ENCODE measurements around the gene ST3GAL6.

Gene ST3GAL6

DNA sequence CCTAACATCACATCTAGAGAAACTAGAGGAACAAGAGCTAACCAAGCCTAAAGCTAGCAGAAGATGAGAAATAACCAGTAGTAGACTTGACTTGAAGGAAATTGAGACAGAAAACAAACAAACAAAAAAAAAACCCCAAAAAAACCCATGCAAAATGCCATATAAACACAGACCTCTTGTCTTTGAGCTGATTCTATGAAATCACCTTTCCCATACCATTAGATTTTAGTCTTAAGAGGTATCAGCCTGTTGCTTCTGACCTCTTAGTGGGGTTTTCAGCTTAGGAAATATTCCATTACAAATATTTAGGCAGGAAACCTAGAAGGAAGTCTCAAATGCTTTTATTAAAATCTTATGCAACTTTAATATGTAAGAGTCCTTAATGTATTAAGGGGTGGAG, 23.9 kb upstream of the ST3GAL6 start:
- DNase-seq (ENCODE audit: low spot score) = no peak
- TF ChIP-seq, protein P1, sequence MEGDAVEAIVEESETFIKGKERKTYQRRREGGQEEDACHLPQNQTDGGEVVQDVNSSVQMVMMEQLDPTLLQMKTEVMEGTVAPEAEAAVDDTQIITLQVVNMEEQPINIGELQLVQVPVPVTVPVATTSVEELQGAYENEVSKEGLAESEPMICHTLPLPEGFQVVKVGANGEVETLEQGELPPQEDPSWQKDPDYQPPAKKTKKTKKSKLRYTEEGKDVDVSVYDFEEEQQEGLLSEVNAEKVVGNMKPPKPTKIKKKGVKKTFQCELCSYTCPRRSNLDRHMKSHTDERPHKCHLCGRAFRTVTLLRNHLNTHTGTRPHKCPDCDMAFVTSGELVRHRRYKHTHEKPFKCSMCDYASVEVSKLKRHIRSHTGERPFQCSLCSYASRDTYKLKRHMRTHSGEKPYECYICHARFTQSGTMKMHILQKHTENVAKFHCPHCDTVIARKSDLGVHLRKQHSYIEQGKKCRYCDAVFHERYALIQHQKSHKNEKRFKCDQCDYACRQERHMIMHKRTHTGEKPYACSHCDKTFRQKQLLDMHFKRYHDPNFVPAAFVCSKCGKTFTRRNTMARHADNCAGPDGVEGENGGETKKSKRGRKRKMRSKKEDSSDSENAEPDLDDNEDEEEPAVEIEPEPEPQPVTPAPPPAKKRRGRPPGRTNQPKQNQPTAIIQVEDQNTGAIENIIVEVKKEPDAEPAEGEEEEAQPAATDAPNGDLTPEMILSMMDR (IDR thresholded peaks at IDR 0.05; ENCODE audit: extremely low read depth, missing control alignments) = no peak

DNA sequence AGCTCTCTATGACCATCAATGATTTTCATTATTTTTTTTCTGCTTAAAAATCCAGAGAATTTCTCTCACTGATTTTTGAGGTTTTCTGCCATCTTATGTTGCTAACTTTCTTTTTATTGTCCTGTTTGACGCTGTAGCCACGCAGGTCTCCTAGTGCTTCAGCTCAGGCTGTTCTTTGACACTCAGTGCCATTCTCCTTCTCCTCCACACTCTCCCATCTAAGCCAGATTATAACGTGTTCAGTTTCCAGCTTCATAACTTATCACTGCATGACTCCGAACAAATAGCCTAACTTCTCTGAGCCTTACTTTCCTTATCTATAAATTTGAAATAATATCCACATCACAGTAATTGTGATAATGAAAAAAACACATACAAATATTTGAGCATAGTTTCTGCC, 22.8 kb upstream of the ST3GAL6 start:
- TF ChIP-seq, protein P1 (IDR thresholded peaks at IDR 0.05; ENCODE audit: extremely low read depth, missing control alignments) = no peak
- DNase-seq (ENCODE audit: low spot score) = no peak

DNA sequence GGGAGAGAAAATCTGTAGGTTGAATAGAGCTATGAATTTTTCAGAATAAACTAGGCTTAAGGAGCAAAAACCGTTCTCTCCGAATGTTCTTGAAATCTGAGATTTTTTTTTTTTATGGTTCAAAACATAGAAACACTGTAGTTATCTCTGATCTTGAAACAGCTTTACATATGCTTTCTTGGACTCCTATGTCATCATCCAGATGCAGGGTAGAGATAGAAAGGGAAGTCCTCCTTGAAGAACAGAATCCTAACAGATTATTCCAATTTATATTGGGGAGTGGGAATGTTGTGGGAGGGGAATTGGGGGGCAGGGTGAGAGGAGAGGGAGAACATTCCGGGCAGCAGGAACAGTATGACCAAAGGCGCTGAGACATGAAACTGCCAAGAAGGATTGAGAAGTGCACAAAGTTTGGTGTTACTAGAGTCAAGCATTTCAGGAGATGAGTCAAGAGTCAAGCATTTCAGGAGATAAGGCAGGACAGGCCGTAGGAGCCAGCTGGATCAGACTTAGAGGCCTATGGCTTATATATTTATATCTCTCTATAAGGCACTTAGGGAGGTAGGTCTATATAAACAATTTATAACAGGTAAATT, 21.9 kb upstream of the ST3GAL6 start:
- TF ChIP-seq, protein P1 (IDR thresholded peaks at IDR 0.05; ENCODE audit: extremely low read depth, missing control alignments) = no peak
- DNase-seq (ENCODE audit: low spot score) = no peak

DNA sequence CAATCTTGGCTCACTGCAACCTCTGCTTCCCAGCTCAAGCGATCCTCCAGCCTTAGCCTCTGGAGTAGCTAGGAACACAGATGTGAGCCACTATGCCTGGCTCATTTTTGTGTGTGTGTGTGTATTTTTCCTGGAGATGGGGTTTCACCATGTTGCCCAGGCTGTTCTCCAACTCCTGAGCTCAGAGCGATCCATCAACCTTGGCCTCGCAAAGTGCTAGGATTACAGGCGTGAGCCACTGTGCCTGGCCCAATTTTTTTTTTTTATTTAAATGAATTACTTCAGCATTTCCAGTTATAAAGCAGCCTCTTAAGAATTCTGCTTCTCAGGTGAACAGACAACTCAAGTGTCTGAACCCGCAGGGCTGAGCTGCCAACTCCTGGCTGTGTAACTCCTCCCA, 20.1 kb upstream of the ST3GAL6 start:
- no peak for DNase-seq (ENCODE audit: low spot score)
- TF ChIP-seq, protein P1 (IDR thresholded peaks at IDR 0.05; ENCODE audit: extremely low read depth, missing control alignments) = no peak

DNA sequence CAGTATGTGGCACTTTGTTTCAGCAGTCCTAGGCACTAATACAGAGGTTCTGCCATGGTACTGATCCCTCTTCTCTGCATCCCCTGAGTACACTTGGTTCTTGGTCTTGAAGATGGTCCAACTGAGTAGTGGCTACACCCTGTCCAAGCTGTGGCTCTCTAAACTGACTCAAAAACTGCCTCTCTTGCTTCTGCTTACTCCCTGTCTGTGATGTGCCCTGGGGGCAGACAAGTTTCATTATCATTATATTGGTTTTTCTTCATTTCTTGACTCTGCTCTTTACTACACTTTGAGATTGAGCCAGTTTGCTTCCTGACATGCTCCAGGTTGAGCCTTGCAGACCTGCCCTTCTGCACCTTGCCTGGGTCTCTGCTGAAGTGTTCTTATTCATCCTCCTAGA, 18.9 kb upstream of the ST3GAL6 start:
- TF ChIP-seq, protein P1 (IDR thresholded peaks at IDR 0.05; ENCODE audit: extremely low read depth, missing control alignments) = no peak
- no peak for DNase-seq (ENCODE audit: low spot score)

DNA sequence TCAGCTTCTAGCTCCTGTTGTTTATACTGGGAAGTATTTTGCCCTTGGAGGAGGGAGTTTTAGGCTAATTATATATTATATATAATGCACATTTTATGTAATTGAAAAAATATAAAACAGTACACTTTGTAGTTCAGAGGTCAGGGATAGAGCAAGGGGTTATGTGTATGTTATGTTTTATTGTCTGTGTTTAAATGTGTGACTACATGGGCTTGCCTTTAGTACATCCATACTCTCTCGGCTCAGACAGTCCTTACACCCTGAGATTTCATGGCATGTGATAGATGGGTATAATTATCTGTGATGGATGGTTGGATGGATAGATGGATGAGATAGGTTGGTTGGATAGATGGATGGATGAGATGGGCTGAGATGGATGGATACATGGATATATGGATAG, 17.4 kb upstream of the ST3GAL6 start:
- TF ChIP-seq, protein P1 (IDR thresholded peaks at IDR 0.05; ENCODE audit: extremely low read depth, missing control alignments) = no peak
- no peak for DNase-seq (ENCODE audit: low spot score)

DNA sequence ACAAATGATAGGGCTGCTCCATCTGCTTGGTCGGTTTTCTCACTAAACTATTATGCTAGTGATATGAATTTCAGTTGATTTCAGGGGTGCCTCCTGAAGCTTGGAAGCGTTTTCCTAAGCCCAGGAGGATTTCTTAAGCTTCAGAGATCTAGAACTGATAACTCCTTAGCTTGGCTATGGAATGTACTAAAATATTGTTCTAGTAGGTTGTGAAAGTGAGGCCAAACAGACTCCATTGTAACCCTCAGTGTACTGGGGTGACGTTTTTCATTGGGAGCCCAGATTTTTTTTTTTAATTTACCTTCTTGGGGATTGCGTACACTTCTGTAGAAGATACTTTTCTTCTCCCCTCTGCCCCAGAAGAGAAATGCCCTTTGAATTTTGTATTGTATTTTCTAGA, 17.0 kb upstream of the ST3GAL6 start:
- TF ChIP-seq, protein P1 (IDR thresholded peaks at IDR 0.05; ENCODE audit: extremely low read depth, missing control alignments) = no peak
- DNase-seq (ENCODE audit: low spot score) = no peak

Measured in GM20000 (cell line).